ENCODE data around the gene ZNF324B. TPM values are rescaled to one million over a fixed set of nuclear protein-coding genes. Genes with fewer than 3 reads are reported as not detected.

ZNF324B gene
- total RNA-seq, 6 experiments from 2014 or later: 3.8 to 5.9 (median 4.7) TPM

- Mint-ChIP-seq H3K9me3 (no peaks in the 10 kb centered on the region), H3K36me3 (ENCODE audit: low read depth) (no peaks in the 10 kb centered on the region; the same call in none of the 2 replicates), H3K4me1 (ENCODE audit: low read depth) (peaks cover 28% of the 10 kb centered on the region), H3K27ac (peak overlapping the region; percentile 96), H3K4me3 (peak overlapping the region; percentile 93), H3K27me3 (ENCODE audit: insufficient read depth) (peaks cover 3% of the 10 kb centered on the region; the same call in 1 of the 2 replicates)
- DNase-seq: peak; percentile 30
- no peak for TF ChIP-seq CTCF (IDR thresholded peaks at IDR 0.05)
These were observed 25.1 kb downstream of the ZNF324B start for GRCh38 chr19:58476498-58477015.

- no peak for TF ChIP-seq CTCF (IDR thresholded peaks at IDR 0.05)
These were observed 25.7 kb downstream of the ZNF324B start for GRCh38 chr19:58477130-58477529.

GRCh38 chr19:58477871-58478270, 26.4 kb downstream of the ZNF324B start:
- H3K36me3 Mint-ChIP-seq (ENCODE audit: low read depth): no peaks in the 10 kb centered on the region; the same call in 1 of the 2 replicates
- H3K9me3 Mint-ChIP-seq: no peaks in the 10 kb centered on the region
- DNase-seq: no peak
- peaks cover 28% of the 10 kb centered on the region for H3K4me1 Mint-ChIP-seq (ENCODE audit: low read depth)
- H3K27ac Mint-ChIP-seq: no peak overlapping the region
- peaks cover 3% of the 10 kb centered on the region for H3K27me3 Mint-ChIP-seq (ENCODE audit: insufficient read depth)
- no peak overlapping the region for H3K4me3 Mint-ChIP-seq
- no peak for TF ChIP-seq CTCF (IDR thresholded peaks at IDR 0.05)

More at GRCh38 chr19:58477130-58477529, 25.7 kb downstream of the ZNF324B start:
- H3K27me3 Mint-ChIP-seq (ENCODE audit: insufficient read depth): peaks cover 3% of the 10 kb centered on the region; the same call in 1 of the 2 replicates
- H3K36me3 Mint-ChIP-seq (ENCODE audit: low read depth): no peaks in the 10 kb centered on the region; the same call in none of the 2 replicates
- H3K27ac Mint-ChIP-seq: peak overlapping the region; percentile 96
- no peaks in the 10 kb centered on the region for H3K9me3 Mint-ChIP-seq
- peak overlapping the region; percentile 93 for H3K4me3 Mint-ChIP-seq
- peaks cover 28% of the 10 kb centered on the region for H3K4me1 Mint-ChIP-seq (ENCODE audit: low read depth)
- no peak for DNase-seq

- no peak for TF ChIP-seq CTCF (IDR thresholded peaks at IDR 0.05)
- peaks cover 3% of the 10 kb centered on the region for H3K27me3 Mint-ChIP-seq (ENCODE audit: insufficient read depth)
- H3K4me3 Mint-ChIP-seq: no peak overlapping the region
- DNase-seq: no peak
- peaks cover 20% of the 10 kb centered on the region for H3K4me1 Mint-ChIP-seq (ENCODE audit: low read depth)
- no peaks in the 10 kb centered on the region for H3K9me3 Mint-ChIP-seq
- no peaks in the 10 kb centered on the region; the same call in 1 of the 2 replicates for H3K36me3 Mint-ChIP-seq (ENCODE audit: low read depth)
- no peak overlapping the region for H3K27ac Mint-ChIP-seq
These were observed 27.9 kb downstream of the ZNF324B start for GRCh38 chr19:58479303-58479702.

GRCh38 chr19:58479736-58480480, 28.5 kb downstream of the ZNF324B start:
- Mint-ChIP-seq H3K27ac (no peak overlapping the region), H3K36me3 (ENCODE audit: low read depth) (no peaks in the 10 kb centered on the region; the same call in 1 of the 2 replicates), H3K27me3 (ENCODE audit: insufficient read depth) (peaks cover 3% of the 10 kb centered on the region), H3K9me3 (no peaks in the 10 kb centered on the region), H3K4me3 (no peak overlapping the region), H3K4me1 (ENCODE audit: low read depth) (peaks cover 14% of the 10 kb centered on the region)
- DNase-seq: no peak
- TF ChIP-seq CTCF (IDR thresholded peaks at IDR 0.05): no peak

Measured in HFFc6 (cell line).